ENCODE measurements around the gene LUZP1. TPM values are rescaled to one million over a fixed set of nuclear protein-coding genes. Genes with fewer than 3 reads are reported as not detected.

The LUZP1 gene
- total RNA-seq: 96.3 and 106 TPM in 2 replicates

DNA sequence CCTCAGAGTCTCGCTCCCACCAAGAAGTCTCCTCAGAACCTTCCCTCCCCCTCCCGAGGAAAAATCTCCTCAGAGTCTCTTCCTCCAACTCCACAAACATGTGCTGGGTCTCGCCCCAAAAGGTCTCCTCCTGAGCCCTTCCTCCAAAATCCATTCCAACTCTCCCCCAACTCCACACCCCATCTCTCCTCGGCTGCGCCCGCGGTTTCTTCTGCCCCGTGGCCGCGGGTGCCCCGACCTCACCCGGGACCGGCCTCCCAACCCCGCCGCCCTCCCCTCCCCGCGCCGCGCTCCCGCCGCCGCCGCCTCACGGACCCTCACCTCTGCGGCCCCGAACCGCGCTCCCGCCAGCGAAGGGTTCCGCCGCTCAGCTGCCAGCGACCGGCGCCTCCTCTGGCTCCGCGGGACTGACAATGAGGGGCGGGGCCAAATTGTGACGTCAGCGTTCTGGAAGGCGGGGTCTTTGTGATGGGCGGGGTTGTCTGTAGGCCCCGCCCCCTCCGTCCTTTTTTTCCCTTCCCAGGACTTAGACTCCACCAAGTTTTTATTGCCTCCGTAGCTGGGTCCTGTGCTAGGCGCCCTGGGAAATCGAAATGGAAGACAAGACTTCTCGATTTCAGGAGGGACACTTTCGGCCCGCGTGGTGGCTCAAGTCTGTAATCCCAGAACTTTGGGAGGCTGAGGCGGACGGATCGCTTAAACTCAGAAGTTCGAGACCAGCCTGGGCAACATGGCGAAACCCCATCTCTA lies at the start of gene LUZP1:
Gene LUZP1 (minus strand): TSS at position 412 of the 750 bp plus-strand sequence.

GRCh38 chr1:23217421-23218115 lies 48.9 kb upstream of the LUZP1 start, which contains the start of gene HTR1D:
Gene HTR1D, minus strand, starts transcription at chr1:23217502. Its CDS starts 23,283 bp downstream, at chr1:23194219.

Small RNAs within 50 kb of the gene (small RNA-seq; reads per million reads assigned to genes)
- gene MIR3115 (not detected), gene MIR4419A (not detected), gene RNU6-135P (not detected), gene RNU6-514P (not detected)

Other genes with a start within 250 kb of the LUZP1 start
- gene LACTBL1, start 196.0 kb downstream of the LUZP1 start, total RNA-seq: not detected in 2 replicates
- not detected in 2 replicates for gene TEX46, start 153.0 kb downstream of the LUZP1 start, total RNA-seq
- gene KDM1A, start 149.4 kb downstream of the LUZP1 start, total RNA-seq: 157 and 162 TPM in 2 replicates
- gene HTR1D, start 48.6 kb upstream of the LUZP1 start, total RNA-seq: 0.13 and 0.22 TPM in 2 replicates
- gene HNRNPR, start 175.4 kb upstream of the LUZP1 start, total RNA-seq: 155 and 158 TPM in 2 replicates
- 16.0 and 21.0 TPM in 2 replicates for gene ZNF436, start 201.0 kb upstream of the LUZP1 start, total RNA-seq

Measured in thoracic aorta endothelial cell (primary cell).